A204.1 (cell line): ENCODE results near the gene UGT1A6.
"Not testable (repeated sequence)": the region's sequence is repeated elsewhere in the genome, so short reads cannot be mapped to it uniquely, and the experiment has no call there.

Source experiments
- FAIRE-seq: peaks from 2 replicates; lab custom pipeline; 2012; peaks lifted over from hg19 to GRCh38; lab: Jason Lieb, UNC

UGT1A6 gene

GRCh38 chr2:233686928-233687327 is 5.8 kb upstream of the UGT1A6 start:
- FAIRE-seq: no peak

- FAIRE-seq: no peak
Observed at GRCh38 chr2:233688341-233688740, 4.3 kb upstream of the UGT1A6 start.

GRCh38 chr2:233689031-233689430 is 3.7 kb upstream of the UGT1A6 start:
- FAIRE-seq: no peak

- no peak for FAIRE-seq
Observed at GRCh38 chr2:233689501-233689900, 3.2 kb upstream of the UGT1A6 start.

- FAIRE-seq: no peak
Observed at GRCh38 chr2:233690444-233690843, 2.2 kb upstream of the UGT1A6 start.

- FAIRE-seq: no peak
Observed at GRCh38 chr2:233691443-233692433, 952 bp upstream of the UGT1A6 start.

- no peak for FAIRE-seq
Observed at GRCh38 chr2:233693963-233694362, 1.3 kb downstream of the UGT1A6 start.

GRCh38 chr2:233698740-233699139 is 6.0 kb downstream of the UGT1A6 start:
- no peak for FAIRE-seq

GRCh38 chr2:233699424-233700027 is 6.8 kb downstream of the UGT1A6 start:
- FAIRE-seq: no peak

GRCh38 chr2:233700028-233700635 is 7.4 kb downstream of the UGT1A6 start:
- FAIRE-seq: no peak

GRCh38 chr2:233700842-233701241 is 8.2 kb downstream of the UGT1A6 start:
- not testable (repeated sequence) for FAIRE-seq

GRCh38 chr2:233702238-233702637 is 9.5 kb downstream of the UGT1A6 start:
- FAIRE-seq: no peak

- FAIRE-seq: no peak
Observed at GRCh38 chr2:233705911-233706506, 13.3 kb downstream of the UGT1A6 start.

GRCh38 chr2:233706720-233707119 is 14.0 kb downstream of the UGT1A6 start:
- FAIRE-seq: no peak

- FAIRE-seq: no peak
Observed at GRCh38 chr2:233707940-233708644, 15.4 kb downstream of the UGT1A6 start.

- FAIRE-seq: no peak
Observed at GRCh38 chr2:233708942-233709341, 16.3 kb downstream of the UGT1A6 start.

GRCh38 chr2:233711312-233712008 is 18.8 kb downstream of the UGT1A6 start:
- FAIRE-seq: no peak

- no peak for FAIRE-seq
Observed at GRCh38 chr2:233712611-233713261, 20.0 kb downstream of the UGT1A6 start, which contains the start of gene UGT1A5. Gene UGT1A5, plus strand, starts transcription at chr2:233712907. Its CDS starts 85 bp downstream, at chr2:233712992.

GRCh38 chr2:233713262-233713615 is 20.5 kb downstream of the UGT1A6 start:
- FAIRE-seq: no peak

- no peak for FAIRE-seq
Observed at GRCh38 chr2:233714121-233714520, 21.4 kb downstream of the UGT1A6 start.

- FAIRE-seq: no peak
Observed at GRCh38 chr2:233718552-233718951, 25.9 kb downstream of the UGT1A6 start, which contains the start of gene UGT1A4. Gene UGT1A4, plus strand, starts transcription at chr2:233718736. Its CDS starts 85 bp downstream, at chr2:233718821.
